Measurements from ENCODE around the gene PEPD.

DNA sequence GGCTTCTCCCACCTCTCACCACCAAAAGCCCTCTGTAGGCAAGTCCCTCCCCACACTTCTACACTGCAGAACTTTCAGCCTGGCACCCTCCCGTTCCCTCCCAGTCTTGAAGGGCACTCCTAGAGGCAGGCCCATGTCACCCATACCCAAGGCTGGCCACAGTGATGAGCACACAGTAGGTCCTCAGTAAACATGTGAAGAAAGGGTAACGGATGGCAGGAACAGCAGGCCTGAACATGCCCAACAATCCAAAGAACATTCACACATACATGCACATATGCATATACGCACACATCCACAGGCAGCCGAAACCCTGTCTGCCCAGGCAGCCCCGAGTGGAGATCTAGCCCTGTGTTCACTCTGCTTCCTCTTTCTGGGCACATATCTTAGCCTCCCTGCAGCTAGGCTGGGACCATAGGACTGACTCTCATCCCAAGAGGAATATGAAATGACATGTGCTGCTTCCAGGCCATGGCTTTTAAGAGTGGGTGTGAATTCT is 92.9 kb downstream of the PEPD start:
- TF ChIP-seq CTCF (IDR thresholded peaks at IDR 0.05; ENCODE audit: poor library complexity) (no peak), EZH2 (IDR thresholded peaks at IDR 0.05; ENCODE audit: borderline replicate concordance) (no peak)

Measured in hepatocyte (in vitro differentiated cells).